Measurements from ENCODE around the gene AWAT2.

AWAT2 gene, protein sequence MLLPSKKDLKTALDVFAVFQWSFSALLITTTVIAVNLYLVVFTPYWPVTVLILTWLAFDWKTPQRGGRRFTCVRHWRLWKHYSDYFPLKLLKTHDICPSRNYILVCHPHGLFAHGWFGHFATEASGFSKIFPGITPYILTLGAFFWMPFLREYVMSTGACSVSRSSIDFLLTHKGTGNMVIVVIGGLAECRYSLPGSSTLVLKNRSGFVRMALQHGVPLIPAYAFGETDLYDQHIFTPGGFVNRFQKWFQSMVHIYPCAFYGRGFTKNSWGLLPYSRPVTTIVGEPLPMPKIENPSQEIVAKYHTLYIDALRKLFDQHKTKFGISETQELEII
- 0 reads per million in 9 experiments for total RNA-seq

DNA sequence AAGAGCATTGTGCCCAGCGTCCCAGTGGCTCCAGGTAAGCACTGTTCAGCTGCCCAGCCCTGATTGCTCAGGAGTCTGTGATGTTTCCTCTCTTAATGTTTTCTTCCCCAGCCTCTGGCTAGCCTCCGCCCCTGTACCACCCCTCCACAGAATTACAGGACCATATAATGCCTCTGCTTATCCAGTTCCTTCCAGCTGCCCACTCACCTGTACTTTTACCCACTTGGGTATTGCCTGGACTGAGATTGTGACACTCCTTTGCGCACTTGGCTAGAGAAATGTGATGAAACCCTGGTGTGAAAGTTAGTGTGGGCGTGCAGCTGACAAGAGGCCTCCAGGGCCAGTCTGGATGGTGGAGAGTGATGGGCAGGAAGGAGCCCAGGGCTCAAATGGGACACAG, at the start of gene AWAT2:
Gene AWAT2 (minus strand): TSS at position 14 of the 400 bp plus-strand sequence. CDS start 6 bp downstream, at position 8.
- H3K27me3 Mint-ChIP-seq = peaks cover 24 to 37% of the 10 kb centered on the region in 2 donors
- ATAC-seq (replicated peaks) (no peak), DNase-seq (no peak)
- no peak within 1 kb of the TSS for H3K4me3 Mint-ChIP-seq
- no peaks in the 10 kb centered on the region for H3K36me3 Mint-ChIP-seq (ENCODE audit: insufficient read depth)
- H3K9me3 Mint-ChIP-seq = no peaks in the 10 kb centered on the region
- no peaks in the 10 kb centered on the region for H3K4me1 Mint-ChIP-seq (ENCODE audit: low read depth in 2 of 2)
- no peak within 1 kb of the TSS for H3K27ac Mint-ChIP-seq

DNA sequence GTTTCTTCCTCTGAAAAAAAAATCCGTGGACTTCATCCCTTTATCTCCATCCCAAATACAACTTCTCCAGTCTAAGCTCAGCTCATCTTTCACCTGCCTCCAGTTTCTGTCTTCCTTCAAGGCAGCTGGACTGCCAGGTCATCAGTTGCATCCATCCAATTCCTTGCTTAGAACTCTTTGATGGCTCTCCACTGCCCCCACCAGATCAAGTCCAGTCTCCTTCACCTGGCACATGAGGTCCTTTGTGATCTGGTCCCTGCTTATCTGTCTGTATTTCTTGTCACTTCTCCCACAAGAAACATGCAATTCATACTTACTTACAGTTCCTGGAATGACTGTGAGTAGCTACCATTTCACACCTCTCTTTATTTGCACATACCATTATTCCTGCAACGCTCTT, 46.3 kb upstream of the AWAT2 start:
- Mint-ChIP-seq H3K4me3 (no peak overlapping the region), H3K9me3 (no peaks in the 10 kb centered on the region), H3K36me3 (ENCODE audit: insufficient read depth) (no peaks in the 10 kb centered on the region), H3K27ac (no peak overlapping the region), H3K27me3 (peaks cover 17 to 21% of the 10 kb centered on the region in 2 donors), H3K4me1 (ENCODE audit: low read depth in 2 of 2) (no peaks in the 10 kb centered on the region)
- ATAC-seq (replicated peaks) (no peak), DNase-seq (no peak)

DNA sequence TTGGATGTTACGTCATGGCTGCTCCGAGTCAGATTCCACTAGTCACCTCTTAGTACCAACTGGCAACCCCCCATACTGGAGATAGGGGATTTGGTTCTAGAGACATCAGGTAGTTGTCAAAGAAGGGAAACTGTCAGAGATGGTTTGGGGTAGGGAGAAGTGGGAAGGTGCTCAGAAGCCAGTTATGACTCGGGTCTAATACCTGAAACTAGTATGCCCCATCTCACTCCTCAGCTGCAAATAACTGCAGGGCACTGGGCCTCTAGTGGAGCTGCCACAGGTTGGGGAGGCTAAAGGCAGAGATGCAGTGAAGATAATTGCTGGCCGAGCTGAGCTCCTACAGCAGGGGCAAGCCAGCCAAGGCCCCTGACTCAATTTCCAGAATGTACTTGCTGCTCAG, 42.5 kb upstream of the AWAT2 start:
- H3K4me3 Mint-ChIP-seq = no peak overlapping the region
- no peak for ATAC-seq (replicated peaks)
- no peaks in the 10 kb centered on the region for H3K9me3 Mint-ChIP-seq
- no peaks in the 10 kb centered on the region for H3K4me1 Mint-ChIP-seq (ENCODE audit: low read depth in 2 of 2)
- H3K27ac Mint-ChIP-seq = no peak overlapping the region
- peaks cover under 1 to 9% of the 10 kb centered on the region in 2 donors for H3K27me3 Mint-ChIP-seq
- H3K36me3 Mint-ChIP-seq (ENCODE audit: insufficient read depth) = no peaks in the 10 kb centered on the region
- no peak for DNase-seq

DNA sequence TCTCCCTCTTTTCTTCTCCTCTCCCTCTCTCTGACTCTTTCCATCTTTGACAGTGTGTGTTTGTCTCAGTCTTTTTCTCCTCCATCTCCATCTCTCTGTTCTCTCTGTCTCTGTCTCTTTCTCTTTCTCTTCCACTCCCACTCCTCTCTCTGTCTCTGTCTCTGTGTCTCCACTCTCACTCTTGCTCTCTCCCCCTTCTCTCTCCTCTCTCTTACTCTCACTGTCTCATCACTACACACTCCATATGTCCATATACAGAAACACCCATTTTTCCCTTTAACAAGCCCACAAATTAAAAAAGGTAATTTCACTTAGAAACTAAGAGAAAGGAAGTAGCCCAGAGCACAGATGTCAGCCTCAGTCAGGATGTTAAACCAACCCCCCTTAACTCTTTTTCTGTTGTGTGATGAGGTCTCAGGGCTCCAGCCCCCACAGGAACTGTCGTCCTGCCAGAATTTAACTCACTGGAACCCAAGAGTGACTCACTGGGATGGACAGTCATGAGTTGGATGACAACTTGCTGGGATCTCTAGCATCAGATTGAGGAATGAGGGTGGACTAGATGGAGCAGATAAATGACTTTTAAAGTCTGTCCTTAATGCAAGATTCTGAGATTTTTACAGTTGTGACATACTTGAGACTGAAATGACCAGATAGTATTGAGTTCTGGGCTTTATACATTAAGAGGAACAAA, 40.0 kb upstream of the AWAT2 start:
- H3K4me3 Mint-ChIP-seq = no peak overlapping the region
- no peak for DNase-seq
- no peak for ATAC-seq (replicated peaks)

DNA sequence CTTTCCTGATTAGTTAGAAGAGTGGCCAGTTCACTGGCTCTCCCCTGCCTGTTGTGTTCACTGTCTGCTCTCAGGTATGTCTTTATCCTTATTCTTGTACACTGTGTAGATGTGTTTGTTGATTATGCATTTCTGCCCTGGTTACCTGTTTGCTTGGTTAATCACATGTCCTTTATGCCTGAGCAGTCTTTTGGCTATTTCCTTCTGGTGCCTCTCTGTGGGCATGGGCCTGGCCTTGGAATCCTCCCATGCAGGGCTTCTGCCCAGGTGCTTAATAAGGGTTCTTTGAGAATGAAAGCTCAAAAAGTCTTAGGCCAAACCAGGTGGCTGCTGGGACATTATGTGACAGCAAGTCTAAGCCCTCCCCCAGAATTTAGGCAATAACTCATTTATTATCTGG, 39.0 kb upstream of the AWAT2 start:
- Mint-ChIP-seq H3K27ac (no peak overlapping the region), H3K4me3 (no peak overlapping the region), H3K27me3 (peaks cover 0 to 5% of the 10 kb centered on the region in 2 donors), H3K9me3 (no peaks in the 10 kb centered on the region), H3K36me3 (ENCODE audit: insufficient read depth) (no peaks in the 10 kb centered on the region), H3K4me1 (ENCODE audit: low read depth in 2 of 2) (no peaks in the 10 kb centered on the region)
- ATAC-seq (replicated peaks) (no peak), DNase-seq (no peak)

More for the DNA sequence above, 40.0 kb upstream of the AWAT2 start:
- no peaks in the 10 kb centered on the region for H3K9me3 Mint-ChIP-seq
- H3K27ac Mint-ChIP-seq = no peak overlapping the region
- H3K27me3 Mint-ChIP-seq = no peaks in the 10 kb centered on the region
- no peaks in the 10 kb centered on the region for H3K4me1 Mint-ChIP-seq (ENCODE audit: low read depth in 2 of 2)
- H3K36me3 Mint-ChIP-seq (ENCODE audit: insufficient read depth) = no peaks in the 10 kb centered on the region

DNA sequence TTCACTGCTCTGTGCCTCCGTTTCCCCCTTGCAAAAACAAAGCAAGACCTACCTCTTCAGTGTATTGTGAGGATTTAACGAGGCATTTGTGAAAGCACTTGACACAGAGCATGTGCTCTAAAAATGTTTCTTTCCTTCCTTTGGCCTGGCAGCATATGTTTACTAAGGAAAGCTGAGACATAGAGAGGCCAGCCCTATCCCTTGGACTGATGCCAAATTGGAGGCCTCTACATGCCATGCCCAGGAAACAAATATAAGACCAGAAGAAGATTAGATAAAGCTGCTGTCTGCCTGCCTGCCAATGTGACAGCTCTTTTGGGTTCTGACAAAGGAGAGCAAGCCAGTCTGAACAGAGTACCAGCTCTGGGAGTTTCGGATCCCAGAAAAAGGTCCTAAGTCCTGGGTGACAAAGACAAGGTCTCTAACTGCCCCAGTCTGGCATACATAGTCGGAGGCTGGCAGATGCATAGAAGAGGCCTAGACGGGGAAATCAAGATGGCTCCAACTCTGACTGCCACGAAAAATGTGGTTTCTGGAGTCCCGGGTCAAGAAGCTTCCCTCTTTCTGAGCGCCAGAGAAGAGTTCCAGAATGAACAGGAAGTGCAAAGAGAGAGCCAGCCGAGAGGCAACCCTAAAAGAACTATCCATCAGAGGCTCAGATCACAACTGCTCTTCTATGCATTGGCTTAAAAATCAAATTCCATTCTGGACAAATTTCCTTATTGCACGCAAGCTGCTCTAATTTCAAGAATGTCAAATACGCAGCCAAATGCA, 38.3 kb upstream of the AWAT2 start:
- no peaks in the 10 kb centered on the region for H3K4me1 Mint-ChIP-seq (ENCODE audit: low read depth in 2 of 2)
- H3K27me3 Mint-ChIP-seq = peaks cover 0 to 6% of the 10 kb centered on the region in 2 donors
- no peaks in the 10 kb centered on the region for H3K9me3 Mint-ChIP-seq
- H3K4me3 Mint-ChIP-seq = no peak overlapping the region
- no peak overlapping the region for H3K27ac Mint-ChIP-seq
- ATAC-seq (replicated peaks) = no peak
- DNase-seq = no peak
- no peaks in the 10 kb centered on the region for H3K36me3 Mint-ChIP-seq (ENCODE audit: insufficient read depth)

DNA sequence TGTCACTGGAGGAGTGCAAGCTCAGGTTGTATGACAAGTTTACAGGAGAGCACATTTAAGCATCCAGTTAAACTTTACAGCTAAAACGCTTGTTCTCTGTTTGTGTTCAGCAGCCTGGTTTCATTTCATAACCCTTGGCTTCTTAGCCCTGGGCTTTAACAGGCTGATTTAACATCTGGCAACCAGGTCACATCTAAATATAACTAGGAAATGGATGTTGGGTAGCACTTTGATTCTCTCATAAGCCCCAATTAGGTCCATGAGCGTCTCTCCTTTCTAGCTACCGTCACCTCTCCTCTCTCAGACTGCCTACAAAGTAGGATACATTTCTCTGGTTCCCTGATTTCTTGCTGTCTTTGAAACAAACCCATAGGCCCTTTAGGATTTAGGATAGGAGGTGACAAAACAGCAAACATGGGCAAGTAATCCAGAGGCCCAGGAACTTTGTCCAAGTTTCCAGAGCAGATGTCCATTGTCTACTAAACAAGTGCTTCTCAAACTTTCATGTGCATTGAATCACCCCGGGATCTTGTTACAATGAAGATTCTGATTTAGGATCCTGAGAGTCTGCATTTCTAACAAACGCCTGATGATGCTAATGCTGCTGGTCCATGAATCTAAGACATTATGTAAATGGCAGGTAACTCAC, 35.0 kb upstream of the AWAT2 start:
- Mint-ChIP-seq H3K36me3 (ENCODE audit: insufficient read depth) (no peaks in the 10 kb centered on the region), H3K4me3 (no peak overlapping the region), H3K27ac (no peak overlapping the region), H3K27me3 (peaks cover 0 to 13% of the 10 kb centered on the region in 2 donors), H3K9me3 (no peaks in the 10 kb centered on the region), H3K4me1 (ENCODE audit: low read depth in 2 of 2) (no peaks in the 10 kb centered on the region)
- ATAC-seq (replicated peaks) = no peak
- no peak for DNase-seq

DNA sequence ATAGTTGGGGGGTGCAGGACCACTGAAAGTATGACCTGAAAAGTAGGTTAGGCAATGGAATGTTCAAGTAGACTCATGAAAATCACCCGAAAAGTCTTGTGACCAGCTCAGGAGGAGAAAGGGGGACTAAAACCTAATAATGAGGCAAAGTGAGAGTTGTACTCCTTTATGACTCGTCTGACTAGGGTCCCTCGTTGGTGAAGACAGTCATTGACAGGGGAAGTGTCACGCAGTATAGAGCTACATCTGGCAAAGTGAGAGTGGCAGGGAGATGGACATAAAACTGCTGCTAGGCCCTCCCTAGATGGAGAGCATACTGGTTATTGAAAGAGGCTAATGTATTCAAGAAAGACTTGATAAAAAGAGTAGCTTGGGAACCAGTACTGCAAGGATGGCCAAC, 33.0 kb upstream of the AWAT2 start:
- Mint-ChIP-seq H3K36me3 (ENCODE audit: insufficient read depth) (no peaks in the 10 kb centered on the region), H3K9me3 (no peaks in the 10 kb centered on the region), H3K4me1 (ENCODE audit: low read depth in 2 of 2) (no peaks in the 10 kb centered on the region), H3K27me3 (peaks cover 6 to 21% of the 10 kb centered on the region in 2 donors), H3K4me3 (no peak overlapping the region), H3K27ac (no peak overlapping the region)
- DNase-seq (no peak), ATAC-seq (replicated peaks) (no peak)

DNA sequence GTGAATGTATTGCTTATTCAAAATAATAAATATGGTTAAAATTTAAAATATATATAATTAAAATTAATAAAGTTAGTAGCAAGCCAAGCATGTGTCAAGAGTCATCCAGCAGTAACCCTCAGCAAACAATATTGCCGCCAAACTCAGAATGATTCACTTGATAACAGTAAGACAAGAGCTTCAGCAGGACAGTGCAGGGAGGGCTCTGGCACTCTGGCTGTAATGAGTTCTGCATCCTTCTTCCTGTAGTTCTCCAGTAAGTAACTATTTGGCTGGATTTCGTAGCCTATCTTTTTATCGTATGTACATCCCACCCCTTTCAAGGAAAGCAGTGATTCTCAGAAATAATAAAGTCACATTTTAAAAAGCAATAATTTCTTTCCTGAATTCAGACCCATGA, 30.1 kb upstream of the AWAT2 start:
- Mint-ChIP-seq H3K4me3 (no peak overlapping the region), H3K27me3 (peaks cover 6 to 21% of the 10 kb centered on the region in 2 donors), H3K4me1 (ENCODE audit: low read depth in 2 of 2) (no peaks in the 10 kb centered on the region), H3K36me3 (ENCODE audit: insufficient read depth) (no peaks in the 10 kb centered on the region), H3K27ac (no peak overlapping the region), H3K9me3 (no peaks in the 10 kb centered on the region)
- ATAC-seq (replicated peaks) (no peak), DNase-seq (no peak)

DNA sequence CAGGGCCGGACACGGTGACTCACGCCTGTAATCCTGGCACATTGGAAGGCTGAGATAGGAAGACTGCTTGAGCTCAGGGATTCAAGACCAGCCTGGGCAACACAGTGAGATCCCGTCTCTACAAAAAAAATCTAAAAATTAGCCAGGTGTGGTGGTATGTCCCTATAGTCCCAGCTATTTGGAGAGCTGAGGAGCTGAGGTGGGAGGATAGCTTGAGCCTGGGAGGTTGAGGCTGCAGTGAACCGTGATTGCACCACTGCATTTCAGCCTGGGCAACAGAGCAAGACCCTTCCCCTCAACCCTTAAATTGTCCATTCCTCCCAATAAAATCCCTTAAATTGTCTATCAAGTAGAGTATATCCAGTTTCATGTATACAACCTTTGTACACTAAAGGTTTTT, 29.6 kb upstream of the AWAT2 start:
- ATAC-seq (replicated peaks) (no peak), DNase-seq (no peak)
- Mint-ChIP-seq H3K9me3 (no peaks in the 10 kb centered on the region), H3K27ac (no peak overlapping the region), H3K36me3 (ENCODE audit: insufficient read depth) (no peaks in the 10 kb centered on the region), H3K4me3 (no peak overlapping the region), H3K4me1 (ENCODE audit: low read depth in 2 of 2) (no peaks in the 10 kb centered on the region), H3K27me3 (peaks cover 6 to 21% of the 10 kb centered on the region in 2 donors)

DNA sequence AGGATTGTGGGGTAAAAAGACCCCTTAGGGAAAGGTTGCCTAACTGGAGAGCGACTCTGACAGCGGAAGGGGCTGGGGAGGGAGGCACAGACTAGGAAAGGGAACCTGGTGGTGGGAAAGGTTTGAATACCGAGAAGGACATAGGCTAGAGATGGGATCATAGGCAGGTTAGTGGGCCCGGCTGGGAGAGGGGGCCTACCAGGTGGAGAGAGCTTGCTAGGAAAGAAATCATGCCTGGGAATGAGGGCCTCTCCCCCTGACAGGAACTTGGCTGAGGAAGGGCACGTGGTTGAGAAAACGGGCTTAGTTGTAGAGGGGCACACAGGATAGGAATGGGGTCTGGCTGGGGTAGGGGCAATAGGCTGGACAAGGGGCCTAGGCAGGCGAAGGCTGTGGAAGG, 16.9 kb upstream of the AWAT2 start:
- ATAC-seq (replicated peaks) = no peak
- H3K36me3 Mint-ChIP-seq (ENCODE audit: insufficient read depth) = no peaks in the 10 kb centered on the region
- peaks cover 19 to 29% of the 10 kb centered on the region in 2 donors for H3K27me3 Mint-ChIP-seq

DNA sequence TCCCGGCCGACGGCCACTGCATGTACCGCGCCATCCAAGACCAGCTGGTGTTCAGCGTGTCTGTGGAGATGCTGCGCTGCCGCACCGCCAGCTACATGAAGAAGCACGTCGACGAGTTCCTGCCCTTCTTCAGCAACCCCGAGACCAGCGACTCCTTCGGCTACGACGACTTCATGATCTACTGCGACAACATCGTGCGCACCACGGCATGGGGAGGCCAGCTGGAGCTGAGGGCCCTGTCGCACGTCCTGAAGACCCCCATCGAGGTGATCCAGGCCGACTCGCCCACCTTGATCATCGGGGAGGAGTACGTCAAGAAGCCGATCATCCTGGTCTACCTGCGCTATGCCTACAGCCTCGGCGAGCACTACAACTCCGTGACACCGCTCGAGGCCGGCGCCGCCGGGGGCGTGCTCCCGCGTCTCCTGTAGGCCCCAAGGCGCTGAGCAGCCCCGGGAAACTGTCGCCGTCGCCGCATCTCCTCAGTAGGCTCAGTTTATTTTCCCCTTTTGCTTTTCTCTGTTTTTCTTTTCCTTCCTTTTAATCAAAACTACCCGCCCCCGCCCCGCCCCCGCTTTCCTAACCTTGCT, 13.3 kb upstream of the AWAT2 start:
- no peaks in the 10 kb centered on the region for H3K4me1 Mint-ChIP-seq (ENCODE audit: low read depth in 2 of 2)
- H3K27ac Mint-ChIP-seq = no peak overlapping the region
- H3K9me3 Mint-ChIP-seq = no peaks in the 10 kb centered on the region
- H3K4me3 Mint-ChIP-seq = no peak overlapping the region
- no peak for ATAC-seq (replicated peaks)
- DNase-seq = no peak
- peaks cover 19 to 29% of the 10 kb centered on the region in 2 donors for H3K27me3 Mint-ChIP-seq
- H3K36me3 Mint-ChIP-seq (ENCODE audit: insufficient read depth) = no peaks in the 10 kb centered on the region

More for the DNA sequence above, 16.9 kb upstream of the AWAT2 start:
- Mint-ChIP-seq H3K27ac (no peak overlapping the region), H3K4me1 (ENCODE audit: low read depth in 2 of 2) (no peaks in the 10 kb centered on the region), H3K9me3 (no peaks in the 10 kb centered on the region), H3K4me3 (no peak overlapping the region)
- no peak for DNase-seq

DNA sequence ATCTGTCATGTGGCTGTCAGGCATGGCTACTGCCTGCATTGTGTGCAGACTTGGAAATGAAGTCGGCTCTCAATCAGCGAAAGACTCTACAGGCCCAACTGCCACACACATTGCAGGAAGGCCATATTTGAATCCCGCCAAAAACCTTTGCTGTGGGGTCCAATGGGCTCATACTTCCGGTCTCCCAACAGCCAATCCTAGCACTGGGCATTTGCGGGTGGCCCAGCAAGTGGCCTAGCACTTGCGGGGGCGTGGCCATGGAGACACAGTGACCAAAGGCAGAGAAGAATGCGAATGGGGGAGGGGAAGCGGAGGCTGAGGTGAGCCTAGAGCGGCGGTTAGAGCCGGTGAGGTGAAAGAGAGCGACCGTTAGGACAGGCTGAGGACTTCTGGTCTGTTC, 12.3 kb upstream of the AWAT2 start, which contains the start of gene OTUD6A:
Gene OTUD6A (plus strand): TSS at position 382 of the 400 bp plus-strand sequence. CDS start 68 bp downstream, outside the sequence.
- H3K9me3 Mint-ChIP-seq = no peaks in the 10 kb centered on the region
- DNase-seq = no peak
- no peaks in the 10 kb centered on the region for H3K36me3 Mint-ChIP-seq (ENCODE audit: insufficient read depth)
- H3K27me3 Mint-ChIP-seq = peaks cover 19 to 27% of the 10 kb centered on the region in 2 donors
- H3K27ac Mint-ChIP-seq = no peak within 1 kb of the TSS
- H3K4me1 Mint-ChIP-seq (ENCODE audit: low read depth in 2 of 2) = no peaks in the 10 kb centered on the region
- no peak within 1 kb of the TSS for H3K4me3 Mint-ChIP-seq
- ATAC-seq (replicated peaks) = no peak

All from effector memory CD8-positive, alpha-beta T cell (primary cell).